ENCODE measurements around the gene ANKRD40. TPM values are rescaled to one million over a fixed set of nuclear protein-coding genes. Genes with fewer than 3 reads are reported as not detected.

Gene ANKRD40
- total RNA-seq, 1 experiment from 2014 or later: 44.3 TPM

- peak; percentile 99 for DNase-seq (ENCODE audit: low read depth)
- in situ Hi-C loops (cut with HindIII; ENCODE audit: low pct_unique_long_range_greater_than_20kb, low sequenced_read_pairs): no loop called here
These were observed 45.8 kb downstream of the ANKRD40 start for GRCh38 chr17:50661795-50662391.

GRCh38 chr17:50661348-50661747 is 46.4 kb downstream of the ANKRD40 start:
- no peak for DNase-seq (ENCODE audit: low read depth)
- in situ Hi-C loops (cut with HindIII; ENCODE audit: low pct_unique_long_range_greater_than_20kb, low sequenced_read_pairs): no loop called here

- in situ Hi-C loops (cut with HindIII; ENCODE audit: low pct_unique_long_range_greater_than_20kb, low sequenced_read_pairs): no loop called here
- no peak for DNase-seq (ENCODE audit: low read depth)
These were observed 46.8 kb downstream of the ANKRD40 start for GRCh38 chr17:50660887-50661345.

GRCh38 chr17:50660042-50660886 is 47.5 kb downstream of the ANKRD40 start:
- no peak for DNase-seq (ENCODE audit: low read depth)
- in situ Hi-C loops (cut with HindIII; ENCODE audit: low pct_unique_long_range_greater_than_20kb, low sequenced_read_pairs): no loop called here

GRCh38 chr17:50659179-50659578 is 48.5 kb downstream of the ANKRD40 start:
- in situ Hi-C loops (cut with HindIII; ENCODE audit: low pct_unique_long_range_greater_than_20kb, low sequenced_read_pairs): no loop called here
- DNase-seq (ENCODE audit: low read depth): no peak

- in situ Hi-C loops (cut with HindIII; ENCODE audit: low pct_unique_long_range_greater_than_20kb, low sequenced_read_pairs): no loop called here
- DNase-seq (ENCODE audit: low read depth): no peak
These were observed 49.1 kb downstream of the ANKRD40 start for GRCh38 chr17:50658616-50659015.

GRCh38 chr17:50657627-50658026 is 50.1 kb downstream of the ANKRD40 start:
- in situ Hi-C loops (cut with HindIII; ENCODE audit: low pct_unique_long_range_greater_than_20kb, low sequenced_read_pairs): no loop called here
- DNase-seq (ENCODE audit: low read depth): no peak

GRCh38 chr17:50657054-50657453 is 50.7 kb downstream of the ANKRD40 start:
- DNase-seq (ENCODE audit: low read depth): no peak
- in situ Hi-C loops (cut with HindIII; ENCODE audit: low pct_unique_long_range_greater_than_20kb, low sequenced_read_pairs): no loop called here

GRCh38 chr17:50656509-50656908 is 51.2 kb downstream of the ANKRD40 start:
- no peak for DNase-seq (ENCODE audit: low read depth)
- in situ Hi-C loops (cut with HindIII; ENCODE audit: low pct_unique_long_range_greater_than_20kb, low sequenced_read_pairs): no loop called here

- no peak for DNase-seq (ENCODE audit: low read depth)
- in situ Hi-C loops (cut with HindIII; ENCODE audit: low pct_unique_long_range_greater_than_20kb, low sequenced_read_pairs): no loop called here
These were observed 54.0 kb downstream of the ANKRD40 start for GRCh38 chr17:50653738-50654137.

GRCh38 chr17:50651661-50652060 is 56.1 kb downstream of the ANKRD40 start:
- no peak for DNase-seq (ENCODE audit: low read depth)
- in situ Hi-C loops (cut with HindIII; ENCODE audit: low pct_unique_long_range_greater_than_20kb, low sequenced_read_pairs): no loop called here

- no peak for DNase-seq (ENCODE audit: low read depth)
- in situ Hi-C loops (cut with HindIII; ENCODE audit: low pct_unique_long_range_greater_than_20kb, low sequenced_read_pairs): no loop called here
These were observed 58.4 kb downstream of the ANKRD40 start for GRCh38 chr17:50649042-50649908.

- in situ Hi-C loops (cut with HindIII; ENCODE audit: low pct_unique_long_range_greater_than_20kb, low sequenced_read_pairs): no loop called here
- no peak for DNase-seq (ENCODE audit: low read depth)
These were observed 60.5 kb downstream of the ANKRD40 start for GRCh38 chr17:50647187-50647586.

- DNase-seq (ENCODE audit: low read depth): no peak
- in situ Hi-C loops (cut with HindIII; ENCODE audit: low pct_unique_long_range_greater_than_20kb, low sequenced_read_pairs): no loop called here
These were observed 61.7 kb downstream of the ANKRD40 start for GRCh38 chr17:50645748-50646682.

All from Caki2 (cell line).